H1 (cell line): ENCODE measurements around the gene CHST10. TPM values are rescaled to one million over a fixed set of nuclear protein-coding genes. Genes with fewer than 3 reads are reported as not detected.

ENCODE experiments used
- E2F6 ChIP-seq: IDR thresholded peaks from 2 replicates; pipeline ENCODE4 v1.6.1; 2012; ENCODE audit warnings: inconsistent platforms
- RXRA ChIP-seq: IDR thresholded peaks from 2 replicates; pipeline ENCODE4 v1.6.1; 2011; ENCODE audit warnings: low read depth, mild to moderate bottlenecking, low read length, moderate library complexity; ENCODE audit not compliant: insufficient read depth
- YY1 ChIP-seq: IDR thresholded peaks from 2 replicates; pipeline ENCODE4 v1.6.1; 2011; ENCODE audit warnings: low read depth, mild to moderate bottlenecking, low read length
- polyA plus RNA-seq, 7 experiments: library from polyadenylated mRNA; depleted of rRNA in 3 of 7; stranded (reverse) in 5 of 7; unstranded in 2 of 7; fragments of >200 nt in 5 of 7; fragments of 200-250 nt in 2 of 7; gene quantifications; 1 replicate in 5 of 7; 2 replicates in 1 of 7; 4 replicates in 1 of 7; pipeline versions ENCODE4 v1.2.1 to v1.2.3, GENCODE V29; 2011 to 2013; ENCODE audit warnings: missing spikeins in 2 of 7, mixed read lengths in 2 of 7
- total RNA-seq: library from RNA; stranded (reverse); fragmentation: NEBNext Ultra II Directional; extraction: Animal tissue kit (Norgen Biotek cat#: 25700); gene quantifications from 2 replicates; pipeline ENCODE4 v1.2.1, GENCODE V29; 2021
- TF ChIP-seq, protein P1 (sequence below): IDR thresholded peaks from 2 replicates; pipeline ENCODE4 v1.6.1; 2011; ENCODE audit warnings: low read depth, mild to moderate bottlenecking, low read length; ENCODE audit not compliant: insufficient read depth

The CHST10 gene
- total and polyA plus RNA-seq, 2 of the 8 experiments (the other 6 are each of a cell fraction or from before 2014, with no cell fraction given), result 27.3 to 29.1 TPM

DNA sequence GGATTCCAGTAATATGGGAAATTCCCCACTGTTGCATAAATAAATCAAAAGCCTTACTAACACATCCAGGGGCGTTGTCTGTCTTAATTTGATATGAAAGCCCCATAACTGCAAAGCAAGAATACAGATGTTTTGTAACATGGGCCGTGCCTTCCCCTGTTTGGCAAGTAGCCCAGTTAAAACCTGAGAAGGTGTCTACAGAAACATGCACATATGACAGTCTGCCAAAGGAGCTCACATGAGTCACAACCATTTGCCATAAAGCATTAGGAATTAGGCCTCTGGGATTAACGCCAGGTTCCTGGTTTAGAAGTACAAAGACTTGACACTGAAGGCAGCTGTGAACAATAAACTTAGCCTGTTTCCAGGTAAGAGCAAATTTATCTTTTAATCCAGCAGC, 52.0 kb downstream of the CHST10 start (continued):
- TF ChIP-seq E2F6 (no peak), YY1 (no peak), RXRA (no peak)
- TF ChIP-seq, protein P1, sequence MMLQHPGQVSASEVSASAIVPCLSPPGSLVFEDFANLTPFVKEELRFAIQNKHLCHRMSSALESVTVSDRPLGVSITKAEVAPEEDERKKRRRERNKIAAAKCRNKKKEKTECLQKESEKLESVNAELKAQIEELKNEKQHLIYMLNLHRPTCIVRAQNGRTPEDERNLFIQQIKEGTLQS, result no peak
